Stomach smooth muscle (tissue), 2 donors: ENCODE data around the gene NKD2.

Experiments
- H3K27ac ChIP-seq: one replicate; pipeline ENCODE4 v1.7.0; 2013; ENCODE audit warnings: mild to moderate bottlenecking, low read length, inconsistent platforms
- H3K27me3 ChIP-seq, 2 donors: one replicate each; pipeline ENCODE4 v1.7.0; 2013; ENCODE audit warnings: low read length in 2 of 2; ENCODE audit not compliant: insufficient read depth in 2 of 2, control insufficient read depth in 1 of 2
- H3K36me3 ChIP-seq, 2 donors: one replicate each; pipeline ENCODE4 v1.7.0; 2013; ENCODE audit warnings: low read length in 2 of 2; ENCODE audit not compliant: control insufficient read depth in 2 of 2, insufficient read depth in 2 of 2
- H3K4me1 ChIP-seq: one replicate; pipeline ENCODE4 v1.7.0; 2013; ENCODE audit warnings: low read length; ENCODE audit not compliant: control insufficient read depth, insufficient read depth
- H3K4me3 ChIP-seq, 2 donors: one replicate each; pipeline ENCODE4 v1.7.0; 2013; ENCODE audit warnings: low read length in 2 of 2
- H3K9ac ChIP-seq, 2 donors: one replicate each; pipeline ENCODE4 v1.7.0; 2013; ENCODE audit warnings: low read length in 2 of 2, mild to moderate bottlenecking in 1 of 2
- H3K9me3 ChIP-seq, 2 donors: one replicate each; pipeline ENCODE4 v1.7.0; 2013; ENCODE audit warnings: low read length in 2 of 2; ENCODE audit not compliant: control insufficient read depth in 2 of 2
- donor health status: healthy.
- donor health status: Pancreatic carcinoma.

NKD2 gene

GRCh38 chr5:1013948-1014301 is 5.3 kb downstream of the NKD2 start:
- Histone ChIP-seq H3K36me3 (no peaks in the 10 kb centered on the region), H3K4me1 (peaks cover 12% of the 10 kb centered on the region), H3K27me3 (peaks cover 19 to 25% of the 10 kb centered on the region in 2 donors), H3K27ac (no peak overlapping the region), H3K9ac (no peak overlapping the region), H3K9me3 (no peaks in the 10 kb centered on the region), H3K4me3 (no peak overlapping the region)

DNA sequence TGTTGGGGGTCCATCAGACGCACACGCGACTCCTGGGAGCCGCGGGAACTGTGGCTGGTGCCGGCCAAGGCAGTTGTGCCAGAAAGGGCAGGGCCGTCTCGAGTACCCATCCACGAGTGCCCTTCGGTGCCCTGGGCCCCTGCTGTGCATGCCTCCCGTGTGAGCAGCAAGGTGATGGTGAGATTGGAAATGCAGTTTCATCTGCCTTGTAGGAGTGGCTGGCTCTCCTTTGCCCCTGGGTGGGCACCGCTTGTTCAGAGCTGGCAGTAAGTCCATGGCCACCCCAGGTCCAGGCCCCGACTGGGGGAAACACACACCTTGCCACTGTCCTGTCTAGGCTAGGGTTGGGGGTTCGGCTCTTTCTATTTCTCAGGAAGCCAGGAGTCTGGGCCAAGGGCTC is 5.7 kb downstream of the NKD2 start:
- H3K27ac ChIP-seq, result no peak overlapping the region
- peaks cover 19 to 22% of the 10 kb centered on the region in 2 donors for H3K27me3 ChIP-seq
- no peak overlapping the region for H3K9ac ChIP-seq
- no peaks in the 10 kb centered on the region for H3K9me3 ChIP-seq
- no peak overlapping the region for H3K4me3 ChIP-seq
- H3K36me3 ChIP-seq, result no peaks in the 10 kb centered on the region
- peaks cover 8% of the 10 kb centered on the region for H3K4me1 ChIP-seq

DNA sequence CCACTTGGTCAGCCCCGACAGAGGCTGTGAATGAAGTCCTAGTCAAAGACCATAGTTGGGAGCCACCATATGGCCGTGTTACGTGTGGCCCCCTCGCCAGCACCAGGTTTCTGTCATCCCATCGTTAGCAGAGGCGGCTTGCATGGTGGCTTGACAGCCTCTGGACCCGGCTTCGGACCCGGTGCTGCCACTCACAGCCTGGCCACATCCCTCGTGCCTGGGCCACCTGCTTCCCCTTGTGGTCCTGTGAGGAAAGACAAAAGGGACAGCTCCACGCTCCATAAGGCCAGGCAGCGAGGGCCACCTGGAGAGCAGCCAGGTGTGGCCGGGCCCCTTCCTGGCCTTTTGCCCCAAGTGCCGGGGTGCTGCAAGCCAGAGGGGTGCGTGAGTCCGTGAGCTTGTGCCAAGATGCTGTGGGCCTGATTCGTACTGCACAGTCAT is 6.2 kb downstream of the NKD2 start:
- Histone ChIP-seq H3K9ac (no peak overlapping the region), H3K36me3 (no peaks in the 10 kb centered on the region), H3K9me3 (no peaks in the 10 kb centered on the region), H3K4me3 (no peak overlapping the region), H3K27ac (no peak overlapping the region), H3K4me1 (peaks cover 4% of the 10 kb centered on the region), H3K27me3 (peaks cover 16 to 17% of the 10 kb centered on the region in 2 donors)

DNA sequence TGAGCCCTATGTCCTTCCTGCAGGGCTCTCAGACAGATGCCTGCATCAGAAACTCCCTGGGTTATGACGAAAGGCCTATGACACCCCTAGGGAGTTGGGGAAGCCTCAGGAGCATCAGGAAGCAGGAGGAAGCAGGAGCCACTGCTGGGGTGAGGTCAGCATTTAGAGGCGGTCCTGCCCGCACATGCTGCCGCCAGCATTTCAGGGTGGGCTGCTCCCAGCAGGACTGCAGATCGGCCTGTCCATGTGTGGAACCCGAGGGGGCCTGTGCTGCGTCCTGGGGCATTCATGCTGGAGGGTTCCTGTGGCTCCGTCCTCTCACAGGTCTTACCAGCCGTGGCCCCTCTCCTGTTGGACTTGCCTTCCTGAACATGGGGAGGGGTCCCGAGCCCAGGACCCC is 6.9 kb downstream of the NKD2 start:
- no peaks in the 10 kb centered on the region for H3K9me3 ChIP-seq
- no peak overlapping the region for H3K9ac ChIP-seq
- peaks cover under 1% of the 10 kb centered on the region for H3K4me1 ChIP-seq
- H3K36me3 ChIP-seq, result no peaks in the 10 kb centered on the region
- peaks cover 10% of the 10 kb centered on the region in 2 donors for H3K27me3 ChIP-seq
- no peak overlapping the region for H3K27ac ChIP-seq
- no peak overlapping the region for H3K4me3 ChIP-seq

DNA sequence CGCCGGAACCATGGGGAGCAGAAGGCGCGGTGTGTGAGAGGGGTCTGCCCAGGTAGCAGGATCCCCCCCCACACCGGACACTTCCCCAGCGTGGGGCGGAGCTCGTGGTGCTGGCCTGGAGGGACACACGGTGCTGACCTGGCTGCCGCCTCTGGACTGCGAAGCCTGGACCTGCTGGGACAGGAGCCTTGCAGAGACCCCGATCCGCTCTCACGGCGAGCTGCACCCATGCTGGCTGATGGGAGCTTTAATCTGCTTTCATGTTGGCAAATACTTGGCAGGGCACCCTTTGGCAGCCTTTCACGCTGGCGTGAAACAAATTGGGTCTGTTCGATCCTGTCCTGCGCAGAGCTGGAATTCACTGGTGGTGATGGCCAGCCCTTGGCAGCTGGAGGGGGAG is 7.4 kb downstream of the NKD2 start:
- Histone ChIP-seq H3K36me3 (no peaks in the 10 kb centered on the region), H3K4me3 (no peak overlapping the region), H3K9ac (no peak overlapping the region), H3K9me3 (no peaks in the 10 kb centered on the region), H3K27ac (no peak overlapping the region), H3K4me1 (no peaks in the 10 kb centered on the region), H3K27me3 (peaks cover 5 to 6% of the 10 kb centered on the region in 2 donors)

DNA sequence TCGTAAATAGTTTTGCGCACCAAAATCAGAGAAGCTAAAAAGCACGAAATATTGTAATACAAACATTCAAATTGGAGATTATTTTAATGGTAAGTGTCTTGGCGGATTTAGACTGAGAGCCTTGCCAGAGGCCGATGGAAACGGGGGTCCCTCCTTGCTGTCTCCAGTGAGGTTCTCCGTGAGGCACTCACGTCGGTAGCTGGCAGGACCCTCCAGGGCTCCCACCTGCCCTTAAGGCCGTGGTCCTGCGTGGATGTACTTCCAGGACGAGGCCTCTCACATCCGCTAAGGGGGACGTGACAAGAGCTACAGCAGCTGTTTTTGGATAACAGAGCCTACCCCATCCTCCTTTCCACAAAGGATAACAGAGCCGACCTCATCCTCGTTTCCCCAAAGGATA is 7.9 kb downstream of the NKD2 start:
- no peak overlapping the region for H3K4me3 ChIP-seq
- H3K9ac ChIP-seq, result no peak overlapping the region
- no peaks in the 10 kb centered on the region for H3K9me3 ChIP-seq
- no peak overlapping the region for H3K27ac ChIP-seq
- no peaks in the 10 kb centered on the region for H3K4me1 ChIP-seq
- H3K36me3 ChIP-seq, result no peaks in the 10 kb centered on the region
- peaks cover under 1 to 2% of the 10 kb centered on the region in 2 donors for H3K27me3 ChIP-seq

DNA sequence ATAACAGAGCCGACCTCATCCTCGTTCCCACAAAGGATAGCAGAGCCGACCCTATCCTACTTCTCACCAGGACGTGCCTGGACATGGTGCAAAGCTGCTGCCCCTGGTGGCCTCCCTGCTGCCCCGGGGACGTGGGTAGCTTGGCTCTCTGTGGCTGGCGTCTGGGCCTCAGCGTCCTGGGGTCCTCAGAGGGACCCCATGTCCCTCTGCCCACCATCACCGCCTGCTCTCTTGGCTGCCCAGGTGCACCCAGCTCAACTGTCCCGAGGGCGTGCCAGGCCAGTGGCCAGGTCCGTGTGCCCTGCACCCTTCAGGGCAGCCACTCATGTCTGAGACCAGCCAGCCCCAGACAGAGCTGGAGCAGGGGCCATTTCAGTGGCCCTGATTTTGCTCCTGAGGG is 8.5 kb downstream of the NKD2 start:
- H3K4me3 ChIP-seq, result no peak overlapping the region
- H3K9ac ChIP-seq, result no peak overlapping the region
- H3K27ac ChIP-seq, result no peak overlapping the region
- no peaks in the 10 kb centered on the region for H3K36me3 ChIP-seq
- H3K27me3 ChIP-seq, result no peaks in the 10 kb centered on the region
- no peaks in the 10 kb centered on the region for H3K4me1 ChIP-seq
- no peaks in the 10 kb centered on the region for H3K9me3 ChIP-seq

- no peaks in the 10 kb centered on the region for H3K36me3 ChIP-seq
- no peak overlapping the region for H3K4me3 ChIP-seq
- no peaks in the 10 kb centered on the region for H3K27me3 ChIP-seq
- H3K9me3 ChIP-seq, result no peaks in the 10 kb centered on the region
- no peak overlapping the region for H3K27ac ChIP-seq
- no peaks in the 10 kb centered on the region for H3K4me1 ChIP-seq
- H3K9ac ChIP-seq, result no peak overlapping the region
Measured at GRCh38 chr5:1017691-1018455, 9.3 kb downstream of the NKD2 start.

GRCh38 chr5:1018596-1018995 is 10.0 kb downstream of the NKD2 start:
- Histone ChIP-seq H3K36me3 (no peaks in the 10 kb centered on the region), H3K9me3 (no peaks in the 10 kb centered on the region)

DNA sequence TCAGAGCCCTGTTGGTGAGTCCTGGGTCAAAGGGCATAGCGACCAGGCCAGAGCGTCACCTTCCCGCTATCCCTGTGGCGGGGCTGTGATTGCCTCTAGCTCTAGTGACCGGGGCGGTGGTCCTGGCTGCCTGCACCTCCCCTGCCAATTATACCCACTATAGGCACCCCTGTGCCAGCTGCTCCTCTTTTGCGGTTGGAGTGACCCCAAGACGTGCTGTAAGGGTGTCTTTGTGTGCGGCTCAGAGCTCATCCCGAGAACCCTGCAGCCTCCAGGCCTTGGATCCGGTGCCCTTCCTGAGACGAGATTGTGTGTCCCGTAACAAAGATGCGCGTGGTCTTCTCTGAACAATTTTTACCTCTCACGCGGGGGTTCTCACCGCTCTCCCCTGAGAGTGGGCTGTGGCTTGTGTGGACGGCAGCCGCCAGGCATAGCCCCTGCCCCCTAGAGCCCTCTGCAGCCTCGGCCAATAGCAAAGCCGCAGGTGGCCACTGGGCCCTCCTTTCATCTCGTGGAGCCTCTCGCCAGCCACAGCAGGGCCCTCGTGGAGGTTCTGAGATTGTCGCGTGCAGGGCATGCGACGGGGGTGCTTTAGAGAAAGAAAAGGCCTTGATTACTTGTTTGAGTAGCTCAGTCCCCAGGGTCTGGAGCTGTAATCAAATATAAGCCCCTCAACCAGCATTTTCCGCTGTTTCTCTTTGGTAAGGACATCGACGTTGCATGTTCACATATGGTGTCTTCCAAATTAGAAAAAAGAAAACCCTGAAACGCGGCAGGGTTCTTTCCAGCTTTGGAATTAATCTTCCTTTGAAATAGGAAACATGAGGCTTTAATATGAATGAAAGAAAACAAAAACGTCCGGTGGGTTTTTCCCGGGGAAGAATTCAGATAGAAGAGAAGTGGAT is 10.7 kb downstream of the NKD2 start:
- H3K27me3 ChIP-seq, result no peaks in the 10 kb centered on the region
- H3K27ac ChIP-seq, result no peak overlapping the region
- no peaks in the 10 kb centered on the region for H3K4me1 ChIP-seq

More at GRCh38 chr5:1018596-1018995, 10.0 kb downstream of the NKD2 start:
- no peak overlapping the region for H3K27ac ChIP-seq
- no peak overlapping the region for H3K4me3 ChIP-seq
- H3K9ac ChIP-seq, result no peak overlapping the region
- H3K27me3 ChIP-seq, result no peaks in the 10 kb centered on the region
- no peaks in the 10 kb centered on the region for H3K4me1 ChIP-seq

More for the DNA sequence above, 10.7 kb downstream of the NKD2 start:
- Histone ChIP-seq H3K9me3 (no peaks in the 10 kb centered on the region), H3K36me3 (no peaks in the 10 kb centered on the region), H3K4me3 (no peak overlapping the region), H3K9ac (no peak overlapping the region)
